RWPE2 (cell line): Measurements from ENCODE around the gene PHRF1.

Experiments
- ATAC-seq: fragments of 200-7000 bp; cut with Tn5 transposase; 3 replicates; pipeline ENCODE4 v1.9.1; 2021; ENCODE audit warnings: low read depth
- DNase-seq: peaks from one replicate; pipeline ENCODE4 v3.0.0-alpha.2; 2020; ENCODE audit warnings: low spot score
- H3K27ac ChIP-seq: fragments of 450-650 bp; 2 replicates; pipeline ENCODE4 v1.5.1; 2017; ENCODE audit warnings: mild to moderate bottlenecking; ENCODE audit not compliant: poor library complexity, severe bottlenecking
- H3K27me3 ChIP-seq: fragments of 250-450 bp; sonication (Bioruptor Pico); 2 replicates; pipeline ENCODE4 v1.5.1; 2021; ENCODE audit warnings: mild to moderate bottlenecking, moderate library complexity; ENCODE audit not compliant: insufficient read depth, poor library complexity, severe bottlenecking
- H3K36me3 ChIP-seq: fragments of 250-450 bp; sonication (Bioruptor Pico); 2 replicates; pipeline ENCODE4 v1.5.1; 2020; ENCODE audit warnings: low read depth, mild to moderate bottlenecking, moderate library complexity
- H3K4me1 ChIP-seq: fragments of 250-450 bp; sonication (Bioruptor Pico); 2 replicates; pipeline ENCODE4 v1.5.1; 2021; ENCODE audit warnings: mild to moderate bottlenecking, moderate library complexity; ENCODE audit not compliant: insufficient read depth, poor library complexity, severe bottlenecking
- H3K4me3 ChIP-seq: fragments of 250-450 bp; sonication (Bioruptor Pico); 2 replicates; pipeline ENCODE4 v1.5.1; 2021; ENCODE audit warnings: mild to moderate bottlenecking, moderate library complexity; ENCODE audit not compliant: severe bottlenecking
- H3K9me3 ChIP-seq: fragments of 250-450 bp; sonication (Bioruptor Pico); 2 replicates; pipeline ENCODE4 v1.5.1; 2021; ENCODE audit warnings: mild to moderate bottlenecking, moderate library complexity; ENCODE audit not compliant: severe bottlenecking
- TF ChIP-seq, protein P1 (sequence below): fragments of 450-650 bp; IDR thresholded peaks from one replicate; pipeline ENCODE4 v1.5.1; 2017; ENCODE audit warnings: mild to moderate bottlenecking, moderate library complexity; ENCODE audit not compliant: poor library complexity, severe bottlenecking

PHRF1 gene

GRCh38 chr11:655036-655726 is 78.9 kb downstream of the PHRF1 start:
- H3K27me3 ChIP-seq = no peaks in the 10 kb centered on the region
- peaks cover 50% of the 10 kb centered on the region for H3K36me3 ChIP-seq
- TF ChIP-seq, protein P1, sequence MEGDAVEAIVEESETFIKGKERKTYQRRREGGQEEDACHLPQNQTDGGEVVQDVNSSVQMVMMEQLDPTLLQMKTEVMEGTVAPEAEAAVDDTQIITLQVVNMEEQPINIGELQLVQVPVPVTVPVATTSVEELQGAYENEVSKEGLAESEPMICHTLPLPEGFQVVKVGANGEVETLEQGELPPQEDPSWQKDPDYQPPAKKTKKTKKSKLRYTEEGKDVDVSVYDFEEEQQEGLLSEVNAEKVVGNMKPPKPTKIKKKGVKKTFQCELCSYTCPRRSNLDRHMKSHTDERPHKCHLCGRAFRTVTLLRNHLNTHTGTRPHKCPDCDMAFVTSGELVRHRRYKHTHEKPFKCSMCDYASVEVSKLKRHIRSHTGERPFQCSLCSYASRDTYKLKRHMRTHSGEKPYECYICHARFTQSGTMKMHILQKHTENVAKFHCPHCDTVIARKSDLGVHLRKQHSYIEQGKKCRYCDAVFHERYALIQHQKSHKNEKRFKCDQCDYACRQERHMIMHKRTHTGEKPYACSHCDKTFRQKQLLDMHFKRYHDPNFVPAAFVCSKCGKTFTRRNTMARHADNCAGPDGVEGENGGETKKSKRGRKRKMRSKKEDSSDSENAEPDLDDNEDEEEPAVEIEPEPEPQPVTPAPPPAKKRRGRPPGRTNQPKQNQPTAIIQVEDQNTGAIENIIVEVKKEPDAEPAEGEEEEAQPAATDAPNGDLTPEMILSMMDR = no peak
- H3K4me1 ChIP-seq = no peaks in the 10 kb centered on the region
- no peak overlapping the region for H3K4me3 ChIP-seq
- no peaks in the 10 kb centered on the region for H3K9me3 ChIP-seq
- no peak overlapping the region for H3K27ac ChIP-seq
- DNase-seq (no peak), ATAC-seq (no peak)

GRCh38 chr11:656426-656825 is 80.2 kb downstream of the PHRF1 start:
- no peak for ATAC-seq
- Histone ChIP-seq H3K9me3 (no peaks in the 10 kb centered on the region), H3K36me3 (peaks cover 40% of the 10 kb centered on the region), H3K4me1 (no peaks in the 10 kb centered on the region), H3K27me3 (no peaks in the 10 kb centered on the region), H3K27ac (no peak overlapping the region), H3K4me3 (no peak overlapping the region)
- TF ChIP-seq, protein P1 = no peak
- DNase-seq = no peak

GRCh38 chr11:656866-657265 is 80.6 kb downstream of the PHRF1 start:
- ATAC-seq = no peak
- Histone ChIP-seq H3K36me3 (peaks cover 40% of the 10 kb centered on the region), H3K9me3 (no peaks in the 10 kb centered on the region), H3K4me1 (no peaks in the 10 kb centered on the region), H3K27me3 (no peaks in the 10 kb centered on the region), H3K4me3 (no peak overlapping the region), H3K27ac (no peak overlapping the region)
- TF ChIP-seq, protein P1 = no peak
- no peak for DNase-seq

DNA sequence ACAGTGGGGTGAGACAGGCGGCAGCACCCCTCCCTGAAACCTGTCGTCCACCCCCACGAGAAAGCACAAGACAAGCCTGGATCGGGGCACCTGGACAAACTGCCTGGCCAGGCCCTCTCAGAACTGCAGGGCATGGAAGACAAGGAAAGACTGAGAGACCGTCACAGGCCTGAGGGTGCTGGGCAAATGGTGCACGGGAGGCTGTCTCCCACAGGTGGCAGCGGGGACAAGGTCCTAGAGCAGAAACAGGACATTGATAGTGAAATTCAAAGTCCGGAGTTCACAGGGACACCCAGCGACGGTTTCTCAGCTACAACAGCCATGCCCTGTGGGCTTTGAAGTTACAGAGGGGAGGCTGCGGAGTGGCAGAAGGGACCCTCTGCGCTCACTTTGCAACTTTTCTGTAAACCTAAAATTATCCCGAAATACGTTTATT is 81.4 kb downstream of the PHRF1 start:
- Histone ChIP-seq H3K36me3 (peaks cover 39% of the 10 kb centered on the region), H3K27me3 (no peaks in the 10 kb centered on the region), H3K4me3 (no peak overlapping the region), H3K4me1 (no peaks in the 10 kb centered on the region), H3K9me3 (no peaks in the 10 kb centered on the region), H3K27ac (no peak overlapping the region)
- DNase-seq (no peak), ATAC-seq (no peak)
- TF ChIP-seq, protein P1 = no peak

DNA sequence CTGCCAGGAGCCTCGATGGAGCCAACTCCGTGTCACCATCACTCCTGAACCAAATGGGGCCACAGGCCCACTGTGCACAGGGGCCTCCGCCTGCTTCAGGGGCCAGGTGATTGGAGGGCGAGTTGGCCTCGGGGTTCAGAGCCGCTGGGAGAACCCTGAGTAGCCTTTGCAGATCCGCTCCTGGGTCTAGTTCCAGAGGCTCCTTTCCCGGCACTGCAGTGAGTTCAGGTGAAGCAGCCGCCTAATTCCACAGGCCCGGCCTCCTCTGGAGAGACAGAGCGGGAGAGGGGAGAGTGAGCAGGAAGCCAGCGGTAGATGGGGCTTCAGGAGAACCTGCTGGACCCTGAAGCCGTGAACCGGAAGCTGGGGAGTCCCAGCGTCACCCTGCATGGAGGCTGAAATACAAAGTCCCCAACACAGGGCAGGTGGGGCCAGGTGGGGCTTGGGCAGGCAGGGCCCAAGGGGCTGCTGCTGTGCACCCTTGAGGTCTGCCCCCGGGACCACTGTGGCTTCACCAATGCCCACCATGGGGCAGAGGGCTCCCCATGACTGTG is 83.3 kb downstream of the PHRF1 start:
- no peaks in the 10 kb centered on the region for H3K27me3 ChIP-seq
- no peaks in the 10 kb centered on the region for H3K9me3 ChIP-seq
- no peak for ATAC-seq
- no peaks in the 10 kb centered on the region for H3K4me1 ChIP-seq
- H3K4me3 ChIP-seq = no peak overlapping the region
- no peak overlapping the region for H3K27ac ChIP-seq
- TF ChIP-seq, protein P1 = no peak
- no peak for DNase-seq
- H3K36me3 ChIP-seq = peaks cover 50% of the 10 kb centered on the region
